Glomerular visceral epithelial cell (primary cell): ENCODE results near the gene PDIK1L.
A peak's percentile ranks its signal among the peaks of the same experiment; 100 is the strongest.

Experiments
- DNase-seq: peaks from one replicate; pipeline ENCODE4 v3.0.0-alpha.2; 2016; ENCODE audit errors: extremely low spot score

PDIK1L gene

GRCh38 chr1:26111530-26112406 is at the start of gene PDIK1L:
TSS of gene PDIK1L (plus strand) at chr1:26111824. CDS start at chr1:26114309, 2,485 bp downstream.
- peak; percentile 96 for DNase-seq

- DNase-seq, result peak; percentile 17
These were observed 47.1 kb upstream of the PDIK1L start for GRCh38 chr1:26064553-26064952.

GRCh38 chr1:26066160-26066559 is 45.5 kb upstream of the PDIK1L start:
- DNase-seq, result no peak

GRCh38 chr1:26066857-26067256 is 44.8 kb upstream of the PDIK1L start:
- DNase-seq, result no peak

GRCh38 chr1:26067432-26067911 is 44.2 kb upstream of the PDIK1L start, which contains the start of gene TRIM63:
TSS of gene TRIM63 (minus strand) at chr1:26067630. CDS start at chr1:26067494, 136 bp downstream.
- DNase-seq, result no peak

- DNase-seq, result no peak
These were observed 41.7 kb upstream of the PDIK1L start for GRCh38 chr1:26069941-26070295.

- no peak for DNase-seq
These were observed 41.2 kb upstream of the PDIK1L start for GRCh38 chr1:26070296-26070962.

GRCh38 chr1:26070963-26071342 is 40.7 kb upstream of the PDIK1L start:
- no peak for DNase-seq

- DNase-seq, result no peak
These were observed 39.3 kb upstream of the PDIK1L start for GRCh38 chr1:26072305-26072704.

- no peak for DNase-seq
These were observed 36.0 kb upstream of the PDIK1L start for GRCh38 chr1:26075421-26076144.

GRCh38 chr1:26077524-26077923 is 34.1 kb upstream of the PDIK1L start:
- DNase-seq, result no peak

GRCh38 chr1:26078286-26079177 is 33.1 kb upstream of the PDIK1L start:
- no peak for DNase-seq

GRCh38 chr1:26079178-26079563 is 32.5 kb upstream of the PDIK1L start:
- no peak for DNase-seq

GRCh38 chr1:26079960-26080814 is 31.4 kb upstream of the PDIK1L start:
- DNase-seq, result no peak

- DNase-seq, result peak; percentile 42
These were observed 30.2 kb upstream of the PDIK1L start for GRCh38 chr1:26081267-26082019.

- DNase-seq, result no peak
These were observed 29.6 kb upstream of the PDIK1L start for GRCh38 chr1:26082020-26082350.

- DNase-seq, result no peak
These were observed 28.4 kb upstream of the PDIK1L start for GRCh38 chr1:26083208-26083607.

- no peak for DNase-seq
These were observed 27.5 kb upstream of the PDIK1L start for GRCh38 chr1:26084091-26084561.

GRCh38 chr1:26084844-26085243 is 26.8 kb upstream of the PDIK1L start:
- DNase-seq, result no peak

- DNase-seq, result no peak
These were observed 22.5 kb upstream of the PDIK1L start for GRCh38 chr1:26089125-26089524.
